Activated T-cell treated with anti-CD3 and anti-CD28 coated beads for 4 hours (primary cell): ENCODE data around the gene WNT6.

Source experiments
- DNase-seq: peaks from one replicate; pipeline ENCODE4 v3.0.0-alpha.2; 2020

The WNT6 gene

DNA sequence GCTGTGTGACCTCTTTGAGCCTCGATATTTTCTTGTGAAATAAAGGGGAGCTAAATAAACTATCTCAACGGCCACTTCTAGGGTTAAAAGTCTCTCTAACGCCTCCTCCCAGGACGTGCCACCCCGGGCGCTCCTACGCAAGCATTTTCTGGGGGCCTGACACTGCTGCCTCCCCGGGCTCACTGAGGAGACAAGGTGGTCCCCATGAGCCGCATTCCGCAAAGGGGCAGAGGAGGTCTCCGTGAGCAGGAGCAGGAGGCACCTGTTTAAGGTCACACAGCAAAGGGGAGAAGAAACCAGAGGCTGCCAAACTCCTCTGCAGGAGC, 20.1 kb downstream of the WNT6 start:
- no peak for DNase-seq

DNA sequence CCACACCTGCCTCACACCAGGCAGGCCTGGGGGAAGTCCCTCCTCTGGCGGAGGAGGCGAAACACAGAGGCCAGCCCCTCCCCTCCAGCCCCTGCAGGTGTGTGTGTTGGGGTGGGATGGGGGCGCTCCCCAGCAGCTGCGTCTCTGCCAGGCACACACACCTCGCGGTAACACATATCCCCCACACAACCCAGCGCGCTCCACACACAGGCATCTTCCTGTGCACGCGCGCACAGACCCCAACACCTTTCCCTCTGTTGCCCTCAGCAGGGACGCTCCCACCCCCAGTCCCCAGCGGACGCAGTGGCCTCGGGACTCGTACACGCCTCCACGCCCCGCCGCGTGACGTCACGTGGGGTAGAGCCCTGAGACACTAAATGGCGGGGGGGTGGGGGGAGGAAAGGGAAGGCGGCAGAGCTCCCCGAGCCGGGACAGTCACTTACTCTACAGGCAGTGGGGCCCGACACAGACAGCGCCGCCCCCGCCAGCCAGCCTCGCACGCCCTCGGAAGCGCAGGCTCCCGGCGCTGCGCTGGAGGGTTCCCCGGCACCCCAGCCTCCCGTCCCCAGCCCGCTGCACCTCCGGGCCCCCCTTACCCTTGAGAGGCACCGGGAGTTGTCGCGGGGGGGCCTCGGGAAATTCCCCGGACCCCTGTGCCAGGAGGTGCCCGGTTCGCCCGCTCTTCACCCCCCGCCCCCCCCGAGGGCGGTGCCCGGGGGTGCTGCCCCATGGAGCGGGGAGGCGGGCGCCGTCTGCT, 20.7 kb downstream of the WNT6 start, which contains the start of gene WNT10A:
WNT10A (plus strand) TSS at position 751 of the 757 bp plus-strand sequence. CDS start 144 bp downstream, outside the sequence.
- DNase-seq = peak; percentile 82

DNA sequence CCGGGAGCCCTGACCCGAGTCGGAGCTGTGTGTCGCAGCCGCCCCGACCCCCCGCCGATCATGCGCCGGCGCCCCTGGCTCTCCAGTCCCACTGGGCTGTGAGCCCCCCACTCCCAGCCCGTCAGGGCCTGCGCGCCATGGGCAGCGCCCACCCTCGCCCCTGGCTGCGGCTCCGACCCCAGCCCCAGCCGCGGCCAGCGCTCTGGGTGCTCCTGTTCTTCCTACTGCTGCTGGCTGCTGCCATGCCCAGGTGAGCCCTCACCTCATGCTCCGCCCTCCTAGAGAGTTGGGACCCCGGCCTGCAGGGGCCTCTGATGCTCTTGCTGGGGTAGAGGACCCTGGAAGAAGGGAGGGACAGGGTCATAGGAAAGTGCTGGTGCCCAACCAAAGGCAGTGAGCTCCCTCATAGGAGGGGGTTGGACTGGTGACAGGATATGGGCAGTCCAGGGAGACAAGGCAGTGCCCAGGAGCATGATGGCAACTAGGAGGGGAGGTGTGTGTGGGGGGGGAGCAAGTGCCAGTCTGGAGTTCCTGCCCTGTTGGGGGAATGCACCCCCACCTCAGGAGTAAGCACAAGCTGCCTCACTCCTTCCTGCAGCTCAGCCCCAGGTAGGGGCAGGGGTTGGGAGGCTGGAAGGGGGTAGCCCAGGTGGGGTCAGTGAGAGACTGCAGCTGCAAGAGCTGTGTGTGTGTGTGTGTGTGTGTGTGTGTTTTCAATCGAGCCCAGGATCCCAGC, 21.4 kb downstream of the WNT6 start:
- DNase-seq = no peak

DNA sequence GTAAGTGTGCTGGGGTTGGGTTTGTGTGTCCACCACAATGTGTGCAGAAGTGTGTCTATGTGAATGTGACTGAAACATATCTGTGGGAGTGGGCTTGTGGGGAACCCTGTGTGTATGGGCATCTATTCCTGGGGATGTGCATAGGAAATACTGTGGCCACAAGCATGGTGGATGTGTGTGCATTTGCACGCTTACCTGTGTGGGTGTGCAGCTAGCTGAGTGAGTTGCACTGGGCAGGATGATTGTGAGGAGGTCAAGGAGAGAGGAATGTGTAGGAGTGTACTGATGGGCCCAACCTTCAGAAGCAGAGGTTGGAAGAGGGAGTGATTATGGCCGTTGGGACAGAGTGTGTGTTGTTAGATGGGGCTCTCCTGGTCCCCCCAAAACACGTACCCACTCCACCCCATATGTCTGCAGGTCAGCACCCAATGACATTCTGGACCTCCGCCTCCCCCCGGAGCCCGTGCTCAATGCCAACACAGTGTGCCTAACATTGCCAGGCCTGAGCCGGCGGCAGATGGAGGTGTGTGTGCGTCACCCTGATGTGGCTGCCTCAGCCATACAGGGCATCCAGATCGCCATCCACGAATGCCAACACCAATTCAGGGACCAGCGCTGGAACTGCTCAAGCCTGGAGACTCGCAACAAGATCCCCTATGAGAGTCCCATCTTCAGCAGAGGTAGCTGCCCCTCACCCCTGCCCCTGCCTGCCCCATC, 22.3 kb downstream of the WNT6 start:
- DNase-seq = no peak

DNA sequence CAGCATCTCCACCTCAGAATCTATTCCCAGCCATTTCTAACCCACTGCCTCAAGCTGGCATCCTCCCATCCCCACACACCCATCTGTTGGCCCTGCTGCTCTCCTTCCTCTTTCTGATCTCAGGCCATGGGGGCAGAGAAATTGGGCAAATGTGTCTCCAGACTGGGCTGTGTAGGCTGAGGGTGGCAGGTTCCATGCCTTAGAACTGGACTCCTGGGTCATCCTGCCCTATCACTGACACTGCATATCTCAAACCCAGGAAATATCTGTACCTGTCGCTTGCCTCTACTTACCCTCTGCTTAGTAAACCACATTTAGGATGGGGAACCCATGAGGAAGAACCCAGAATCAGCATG, 22.8 kb downstream of the WNT6 start:
- no peak for DNase-seq

DNA sequence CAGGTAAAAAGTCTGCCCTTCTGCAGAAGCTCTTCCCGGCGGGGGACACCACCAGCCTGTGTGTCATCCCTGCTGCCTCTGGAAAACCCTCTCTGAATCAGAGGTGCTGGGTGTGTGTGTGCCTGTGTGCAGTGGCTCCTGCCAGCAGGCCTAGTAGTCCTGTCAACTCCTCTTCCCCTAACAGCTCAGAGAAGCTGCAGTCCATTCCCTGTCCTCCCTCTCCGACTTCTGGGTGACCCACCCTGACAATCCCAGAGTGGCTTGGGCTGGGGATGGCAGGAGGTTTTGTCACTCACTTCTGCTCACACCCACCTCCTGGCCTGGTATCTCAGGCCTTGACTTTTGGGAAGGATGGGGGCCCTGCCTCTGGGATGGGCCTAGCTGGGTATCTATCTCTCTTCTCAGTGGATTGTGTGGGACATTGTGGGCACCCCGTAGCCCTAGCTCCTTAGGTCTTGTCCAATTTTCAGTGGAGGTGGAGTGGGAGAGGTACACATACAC, 23.3 kb downstream of the WNT6 start:
- DNase-seq = no peak

DNA sequence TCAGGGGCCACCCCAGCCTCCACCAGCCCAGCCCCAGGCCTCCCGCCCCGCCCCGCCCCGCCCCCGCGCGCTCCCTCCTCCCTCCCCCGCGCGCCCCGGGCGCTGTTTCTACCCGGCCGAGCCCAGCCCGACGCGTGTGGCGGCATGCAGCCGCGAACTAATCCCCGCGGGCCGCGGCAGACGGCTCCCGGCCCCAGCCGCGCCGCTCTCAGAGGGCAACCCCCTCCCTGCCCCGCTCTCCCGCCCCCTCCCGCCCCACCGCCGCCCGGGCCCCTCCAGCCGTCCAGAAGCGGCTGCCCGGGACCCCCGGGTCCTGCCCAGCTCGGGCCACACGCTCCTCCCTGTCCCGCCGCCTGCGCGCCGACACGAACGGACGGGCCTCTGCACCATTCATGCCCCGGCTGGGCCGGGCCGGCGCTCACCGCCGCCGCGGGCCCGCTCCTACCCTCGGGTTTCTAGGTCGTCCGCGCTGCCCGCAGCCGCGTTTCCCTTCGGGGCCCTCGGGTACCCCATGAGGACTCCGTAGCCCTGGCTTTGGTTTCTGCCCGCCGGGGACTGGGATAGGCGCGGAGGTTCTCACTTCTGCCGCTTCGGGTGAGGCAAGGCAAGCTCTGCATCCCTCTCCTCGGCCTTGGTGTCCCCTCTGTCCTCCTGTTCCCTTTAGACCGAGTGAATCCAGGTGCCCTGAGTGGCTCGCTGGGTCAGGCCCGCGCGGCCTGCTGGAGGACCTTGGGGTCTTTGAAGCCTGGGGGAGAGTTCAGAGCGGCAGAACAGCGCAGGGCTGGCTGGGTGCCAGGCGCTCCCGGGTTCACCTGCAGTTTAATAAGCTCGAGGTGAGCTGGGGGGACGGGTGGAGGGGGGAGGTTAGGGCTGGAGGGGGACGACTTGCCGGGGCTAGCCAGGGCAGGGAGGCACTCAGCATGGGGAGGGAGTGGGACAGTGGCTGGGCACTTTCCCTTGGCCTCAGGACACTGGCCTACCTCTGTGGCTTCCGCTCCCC, 24.2 kb downstream of the WNT6 start:
- DNase-seq = peak; percentile 41

DNA sequence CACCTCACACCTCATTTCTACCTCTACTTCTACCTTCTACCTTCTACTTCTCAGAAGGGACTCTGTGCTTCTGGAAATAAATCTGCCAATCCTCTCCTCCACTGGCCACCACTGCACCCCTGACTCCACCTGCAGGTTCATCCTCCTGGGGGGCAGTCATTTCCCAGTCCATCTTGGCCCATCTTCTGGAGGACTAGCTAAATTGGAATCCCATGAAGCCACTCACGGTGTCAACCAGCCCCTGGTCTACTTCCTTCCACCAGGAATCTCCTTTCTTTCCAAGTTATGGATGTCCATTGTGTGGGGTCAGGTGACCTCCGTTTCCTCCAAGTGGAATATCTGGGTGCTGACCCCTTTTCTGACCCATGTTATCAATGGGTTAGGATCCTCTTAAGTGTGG, 24.9 kb downstream of the WNT6 start:
- DNase-seq = no peak

DNA sequence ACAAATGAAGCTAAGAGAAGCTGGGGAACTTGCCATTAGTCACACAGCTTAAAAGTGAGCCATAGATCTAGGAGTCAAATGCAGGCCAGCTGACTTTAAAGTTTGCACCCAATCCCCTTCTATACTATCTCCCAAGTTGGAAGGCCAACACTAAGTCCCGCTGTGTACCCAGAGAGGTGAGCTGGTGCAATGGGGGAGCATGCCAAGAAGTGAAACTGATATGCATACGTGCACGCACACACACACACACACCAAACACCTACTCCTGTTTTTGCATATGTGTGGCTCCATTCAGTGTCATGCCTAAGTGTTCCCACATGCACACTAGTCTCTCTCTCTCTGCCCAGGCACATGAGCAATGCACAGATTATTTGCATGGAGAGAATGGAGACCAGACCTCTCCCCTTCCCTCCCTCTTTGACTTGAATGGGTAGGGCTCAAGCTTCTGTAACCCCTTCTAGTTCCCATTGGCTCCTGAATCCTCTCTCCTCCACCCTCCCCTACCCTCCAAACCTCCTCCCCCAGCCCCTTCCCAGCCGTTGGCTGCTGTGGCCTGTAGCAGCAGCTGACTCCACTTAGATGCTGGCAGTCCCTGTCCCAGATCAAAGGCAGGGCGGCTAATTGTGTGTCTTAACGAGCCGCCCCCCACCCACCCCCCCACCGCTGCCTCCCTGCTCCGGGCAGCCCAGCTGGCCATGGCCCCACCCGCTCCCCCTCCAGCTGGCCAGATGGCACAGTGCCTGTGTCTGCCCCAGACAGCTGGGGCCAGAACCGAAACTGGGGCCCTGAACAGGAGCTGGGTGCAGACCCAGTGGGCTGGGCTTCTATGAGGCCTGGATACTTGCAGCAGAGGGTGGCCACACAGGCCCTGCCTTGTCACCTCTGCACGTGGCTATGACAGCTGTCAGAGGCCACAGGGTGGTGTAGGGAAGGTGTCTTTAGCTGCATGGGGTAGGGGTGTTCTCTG, 26.7 kb downstream of the WNT6 start:
- DNase-seq = no peak

DNA sequence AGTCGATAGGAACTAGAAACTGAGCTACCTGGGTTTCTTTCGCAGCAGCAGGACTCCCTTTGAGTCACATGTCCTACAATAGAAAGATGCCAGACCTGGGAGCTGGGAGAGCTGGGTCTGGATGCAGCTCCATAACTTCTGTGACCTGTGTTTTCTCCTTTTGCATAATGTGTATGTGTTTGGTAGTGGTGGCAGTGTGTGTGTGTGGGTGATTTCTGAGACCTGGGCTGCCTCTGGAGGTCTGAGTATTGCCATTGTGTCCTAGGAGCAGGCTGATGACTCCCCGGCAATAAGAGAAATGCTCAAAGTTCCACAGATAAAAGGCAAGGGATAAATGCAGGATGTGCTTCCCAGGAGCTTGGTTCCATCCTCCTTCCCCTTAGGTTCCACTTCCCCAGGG, 27.5 kb downstream of the WNT6 start:
- DNase-seq = no peak

DNA sequence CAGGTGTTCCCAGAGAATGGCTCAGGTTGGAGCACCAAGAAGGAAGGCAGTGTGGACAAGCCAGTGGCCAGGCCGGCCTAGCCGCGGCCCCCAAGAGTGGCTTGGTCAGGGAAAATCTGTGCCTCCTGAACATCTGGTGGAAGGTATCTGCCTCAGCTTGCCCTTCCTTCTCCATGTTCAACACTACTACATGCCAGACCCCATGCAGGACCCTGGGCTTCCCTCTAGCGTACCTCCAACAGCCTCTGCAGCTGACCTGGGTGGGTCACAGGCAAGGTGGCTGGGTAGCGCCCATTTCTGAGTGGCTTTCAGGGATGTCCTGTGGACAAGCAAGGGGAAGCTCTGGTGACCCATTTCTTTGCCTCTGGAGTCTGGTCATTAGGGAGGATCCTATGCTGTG, 28.7 kb downstream of the WNT6 start:
- DNase-seq = no peak

DNA sequence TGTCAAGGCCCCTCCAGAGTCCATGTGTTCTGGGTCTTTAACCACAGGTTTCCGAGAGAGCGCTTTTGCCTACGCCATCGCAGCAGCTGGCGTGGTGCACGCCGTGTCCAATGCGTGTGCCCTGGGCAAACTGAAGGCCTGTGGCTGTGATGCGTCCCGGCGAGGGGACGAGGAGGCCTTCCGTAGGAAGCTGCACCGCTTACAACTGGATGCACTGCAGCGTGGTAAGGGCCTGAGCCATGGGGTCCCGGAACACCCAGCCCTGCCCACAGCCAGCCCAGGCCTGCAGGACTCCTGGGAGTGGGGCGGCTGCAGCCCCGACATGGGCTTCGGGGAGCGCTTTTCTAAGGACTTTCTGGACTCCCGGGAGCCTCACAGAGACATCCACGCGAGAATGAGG, 30.3 kb downstream of the WNT6 start:
- no peak for DNase-seq

DNA sequence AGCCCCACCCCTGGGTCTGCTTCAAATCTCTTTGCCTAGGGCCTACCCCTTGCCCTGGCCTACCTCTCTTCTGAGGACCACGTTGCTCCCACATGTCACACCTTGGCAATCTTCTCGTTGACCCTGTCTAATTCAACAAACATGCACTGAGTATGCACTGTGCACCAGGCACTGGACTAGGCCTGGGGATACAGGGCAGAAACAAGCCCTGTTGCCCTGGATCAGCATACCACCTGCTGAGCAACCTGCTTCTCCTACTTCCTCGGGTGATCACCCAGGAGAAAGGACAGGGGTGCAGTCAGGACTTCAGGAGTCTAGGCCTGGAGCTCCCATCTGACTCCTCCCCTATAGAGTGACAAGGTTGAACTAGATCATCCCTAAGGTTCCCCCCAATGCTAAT, 30.8 kb downstream of the WNT6 start:
- no peak for DNase-seq

DNA sequence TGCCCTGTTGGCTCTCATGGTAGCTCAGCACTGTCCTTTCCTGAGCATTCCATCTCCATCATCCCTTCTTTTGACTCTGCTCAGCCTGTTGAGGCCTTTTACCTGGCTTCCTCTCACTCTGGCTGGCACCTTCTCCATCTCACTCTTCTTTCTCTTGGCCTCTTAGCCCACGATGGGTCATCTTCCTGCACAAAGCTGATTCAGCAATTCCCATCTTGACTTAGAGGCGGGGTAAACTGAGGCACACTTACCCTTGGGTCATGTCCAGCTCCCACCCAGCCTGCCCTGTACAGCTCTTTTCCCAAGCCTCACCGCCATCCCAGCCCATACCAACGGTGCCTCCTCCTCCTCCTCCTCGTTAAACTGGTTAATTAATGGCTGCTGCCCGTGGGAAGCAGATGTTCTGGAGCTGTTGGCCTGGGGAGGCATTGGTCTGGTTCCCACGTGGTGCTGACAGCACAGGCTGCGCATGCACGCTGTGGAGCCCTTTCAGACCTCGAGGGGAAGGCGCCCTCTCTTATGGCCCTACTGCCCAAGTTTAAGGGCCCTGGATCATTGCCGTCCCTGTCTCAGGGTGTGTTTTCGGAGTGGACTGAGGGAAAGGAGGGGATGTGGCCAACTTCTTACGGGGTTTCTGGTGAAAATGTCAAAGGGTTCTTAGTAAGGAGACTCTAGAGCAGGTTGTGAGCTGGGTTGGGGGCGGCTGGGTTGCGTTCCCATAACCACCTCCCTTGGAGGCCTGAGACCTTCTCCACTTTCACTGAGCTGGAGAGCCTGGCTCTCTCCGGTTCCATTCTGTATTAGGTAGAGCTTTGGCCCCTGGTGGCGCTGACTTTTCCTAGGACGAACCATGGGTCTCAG, 31.9 kb downstream of the WNT6 start:
- DNase-seq = no peak

DNA sequence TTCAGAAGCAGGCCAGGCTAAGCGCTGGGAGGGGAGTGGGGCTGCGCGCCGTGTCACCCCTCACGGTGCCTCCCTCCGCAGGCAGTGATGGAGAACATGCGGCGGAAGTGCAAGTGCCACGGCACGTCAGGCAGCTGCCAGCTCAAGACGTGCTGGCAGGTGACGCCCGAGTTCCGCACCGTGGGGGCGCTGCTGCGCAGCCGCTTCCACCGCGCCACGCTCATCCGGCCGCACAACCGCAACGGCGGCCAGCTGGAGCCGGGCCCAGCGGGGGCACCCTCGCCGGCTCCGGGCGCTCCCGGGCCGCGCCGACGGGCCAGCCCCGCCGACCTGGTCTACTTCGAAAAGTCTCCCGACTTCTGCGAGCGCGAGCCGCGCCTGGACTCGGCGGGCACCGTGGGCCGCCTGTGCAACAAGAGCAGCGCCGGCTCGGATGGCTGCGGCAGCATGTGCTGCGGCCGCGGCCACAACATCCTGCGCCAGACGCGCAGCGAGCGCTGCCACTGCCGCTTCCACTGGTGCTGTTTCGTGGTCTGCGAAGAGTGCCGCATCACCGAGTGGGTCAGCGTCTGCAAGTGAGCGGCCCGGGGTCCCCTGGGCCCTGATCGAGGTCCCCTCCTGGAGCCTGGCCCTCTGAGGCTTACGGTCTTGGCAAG, 33.2 kb downstream of the WNT6 start:
- DNase-seq = peak; percentile 66

DNA sequence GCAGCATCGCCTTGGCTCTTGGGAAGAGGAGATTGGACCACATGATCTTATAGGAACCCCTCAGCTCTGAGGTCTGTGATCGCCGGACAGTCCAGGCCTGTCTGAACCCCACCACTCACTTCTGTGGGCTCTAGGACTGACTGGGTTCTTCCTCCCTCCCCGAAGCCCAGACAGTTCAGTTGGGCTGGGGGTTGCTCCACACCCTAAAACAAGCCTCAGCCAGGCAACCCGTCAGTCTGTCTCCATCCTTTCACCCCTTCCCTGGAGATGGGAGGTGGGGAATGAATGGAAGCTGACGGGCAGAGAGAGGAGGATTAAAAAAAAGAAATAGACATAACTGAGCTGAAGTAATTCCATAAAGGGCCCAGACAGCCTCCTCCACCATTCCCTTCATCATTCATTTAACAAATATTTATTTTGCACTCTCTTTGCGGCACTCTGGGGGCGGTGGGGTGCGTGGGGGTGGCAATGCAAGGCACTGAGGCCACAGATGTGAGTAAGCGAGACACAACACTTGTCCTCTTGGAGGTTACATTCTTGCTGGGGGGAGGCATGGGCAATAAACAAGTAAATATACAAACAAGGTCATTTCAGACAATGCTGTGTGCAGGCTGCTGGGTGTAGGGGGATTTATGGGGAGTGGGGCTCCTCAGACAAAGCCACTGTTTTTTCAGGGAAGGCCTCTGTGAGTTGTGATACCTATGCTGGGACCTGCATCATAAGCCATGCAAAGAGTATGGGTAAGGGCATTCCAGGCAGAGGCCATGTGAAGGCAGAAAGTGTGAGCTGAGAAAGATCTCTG, 33.9 kb downstream of the WNT6 start:
- no peak for DNase-seq

DNA sequence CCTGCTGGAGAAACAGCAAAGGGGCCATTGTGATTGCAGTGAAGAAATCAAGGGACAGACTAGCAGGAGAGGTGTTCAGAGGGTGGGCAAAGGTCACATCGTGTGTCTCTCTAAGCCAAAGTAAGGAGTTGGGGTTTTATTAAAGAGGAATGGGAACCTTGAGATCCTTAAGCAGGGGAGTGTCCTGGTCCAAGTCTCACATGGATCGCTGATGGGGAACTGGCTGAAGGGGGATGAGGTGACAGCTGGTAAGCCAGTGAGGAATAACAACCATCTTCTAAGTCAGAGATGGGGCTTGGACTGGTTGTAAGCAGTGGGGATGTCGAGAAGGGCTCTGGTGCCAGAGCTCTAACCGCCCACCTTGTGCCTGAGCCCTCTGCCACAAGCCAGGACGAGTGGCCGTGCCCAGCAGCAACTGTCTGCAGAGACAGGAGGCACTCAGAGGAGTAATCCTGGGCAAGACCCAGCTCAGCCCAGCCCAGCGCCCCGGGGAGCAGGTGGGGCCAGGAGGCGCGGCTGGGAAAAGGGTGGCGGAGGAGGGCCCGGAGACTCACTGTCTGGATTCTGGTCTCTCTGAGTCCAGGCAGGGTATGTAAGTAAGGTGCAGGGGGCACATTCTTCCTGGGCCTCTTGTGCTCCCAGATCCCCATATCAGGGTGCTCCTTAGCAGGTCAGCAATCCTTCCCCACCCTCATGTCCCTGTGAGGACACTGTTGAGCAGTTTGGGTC, 34.7 kb downstream of the WNT6 start:
- no peak for DNase-seq

DNA sequence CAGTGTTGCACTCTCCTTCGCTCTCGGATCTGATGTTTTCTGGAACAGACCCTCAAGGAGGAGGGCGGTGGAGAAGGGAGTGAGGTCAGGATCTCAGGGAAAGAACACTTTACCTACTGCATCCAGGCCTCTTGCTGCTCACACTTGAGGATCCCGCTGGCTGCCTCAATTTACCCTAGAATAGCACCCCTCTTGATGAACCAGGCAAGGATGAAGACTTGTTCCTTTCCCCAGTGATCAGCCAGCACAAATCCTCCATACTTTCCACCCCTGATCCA, 35.2 kb downstream of the WNT6 start:
- no peak for DNase-seq
